K562 (cell line): ENCODE data around the gene GSS. TPM values are rescaled to one million over a fixed set of nuclear protein-coding genes. Genes with fewer than 3 reads are reported as not detected.

ENCODE experiments used
- ATAC-seq: fragments of 200-7000 bp; cut with Tn5 transposase; 3 replicates; pipeline ENCODE4 v1.9.1; 2020; ENCODE audit warnings: moderate library complexity
- BruUV-seq: library from RNA; stranded (reverse); fragments of 400-500 nt; replicated peaks from 2 replicates; lab custom pipeline; 2021; lab: Mats Ljungman, UMichigan
- CTCF ChIA-PET: fragments of 300-600 bp; formaldehyde crosslinking; extraction: SDS; loops from one replicate; lab custom pipeline; 2021; ENCODE audit warnings: low intra/inter-chr PET ratio; lab: Yijun Ruan, JAX
- POLR2A ChIA-PET: fragments of 300-600, 350-650 bp; sonication (Branson Sonifier 250); formaldehyde crosslinking; extraction: SDS; loops from one replicate; lab custom pipeline; 2021; ENCODE audit warnings: antibody characterized with exemption, inconsistent platforms; lab: Yijun Ruan, JAX
- DNase-seq, 4 experiments: peaks; one replicate each; pipeline versions ENCODE4 v3.0.0 to v3.0.0-alpha.2; 2011 to 2018; ENCODE audit warnings: low spot score in 3 of 4, mixed read lengths in 3 of 4; ENCODE audit errors: extremely low read depth in 1 of 4
- FAIRE-seq: peaks from 2 replicates; lab custom pipeline; 2011; peaks lifted over from hg19 to GRCh38; lab: Jason Lieb, UNC
- H2AFZ ChIP-seq: 2 replicates; pipeline ENCODE4 v1.6.0; 2011; ENCODE audit warnings: low read depth, low read length, control low read depth, inconsistent platforms
- H3K27ac ChIP-seq: fragments of 200-600 bp; 3 replicates; pipeline ENCODE4 v1.8.0; 2011; ENCODE audit warnings: low read depth, mild to moderate bottlenecking, control low read depth, inconsistent platforms, low read length, moderate library complexity, mixed read lengths; ENCODE audit errors: extremely low read depth
- H3K27me3 ChIP-seq, 2 experiments: fragments of 300-600 bp in 1 of 2; 2 replicates in 1 of 2; 3 replicates in 1 of 2; pipeline versions ENCODE4 v1.6.0 to v1.8.0; 2011; ENCODE audit warnings: inconsistent platforms in 2 of 2, low read length in 2 of 2, mild to moderate bottlenecking in 1 of 2, mixed read lengths in 1 of 2, moderate library complexity in 1 of 2; ENCODE audit not compliant: control insufficient read depth in 2 of 2, insufficient read depth in 2 of 2
- H3K36me3 ChIP-seq: fragments of 300-600 bp; 3 replicates; pipeline ENCODE4 v1.8.0; 2011; ENCODE audit warnings: mild to moderate bottlenecking, low read length, inconsistent platforms; ENCODE audit not compliant: control insufficient read depth, insufficient read depth
- H3K4me1 ChIP-seq, 2 experiments: fragments of 200-600 bp in 1 of 2; replicated peaks in 1 of 2; 2 replicates in 1 of 2; 3 replicates in 1 of 2; pipeline versions ENCODE4 v1.5.1 to v1.8.0; 2011; ENCODE audit warnings: inconsistent platforms in 2 of 2, low read length in 2 of 2, mild to moderate bottlenecking in 1 of 2, mixed read lengths in 1 of 2, moderate library complexity in 1 of 2; ENCODE audit not compliant: control insufficient read depth in 2 of 2, insufficient read depth in 2 of 2
- H3K4me2 ChIP-seq: 2 replicates; pipeline ENCODE4 v1.6.1; 2011; ENCODE audit warnings: low read length, control low read depth, inconsistent platforms, mixed read lengths; ENCODE audit not compliant: insufficient read depth
- H3K4me3 ChIP-seq: fragments of 200-600 bp; sonication (generic), shearing (Covaris generic); 2 replicates; pipeline ENCODE4 v1.5.1; 2016; ENCODE audit warnings: control low read depth, inconsistent platforms
- H3K79me2 ChIP-seq: fragments of 200-600 bp; 3 replicates; pipeline ENCODE4 v1.8.0; 2011; ENCODE audit warnings: low read length, inconsistent platforms; ENCODE audit not compliant: control insufficient read depth, insufficient read depth
- H3K9ac ChIP-seq, 2 experiments: 2 replicates each; pipeline versions ENCODE4 v1.6.0 to v1.6.1; 2011; ENCODE audit warnings: low read depth in 2 of 2, low read length in 2 of 2, control low read depth in 1 of 2, inconsistent platforms in 1 of 2, mild to moderate bottlenecking in 1 of 2, mixed read lengths in 1 of 2; ENCODE audit not compliant: insufficient read depth in 1 of 2
- H3K9me1 ChIP-seq: one replicate; pipeline ENCODE4 v1.6.0; 2011; ENCODE audit warnings: inconsistent platforms, mild to moderate bottlenecking, low read length, moderate library complexity; ENCODE audit not compliant: control insufficient read depth, insufficient read depth
- H3K9me3 ChIP-seq: replicated peaks from 2 replicates; pipeline ENCODE4 v1.5.1; 2011; ENCODE audit warnings: low read depth, low read length, inconsistent platforms; ENCODE audit not compliant: control insufficient read depth, insufficient read depth
- H4K20me1 ChIP-seq: replicated peaks from 2 replicates; pipeline ENCODE4 v1.6.1; 2011; ENCODE audit warnings: low read length, inconsistent platforms, mixed read lengths; ENCODE audit not compliant: control insufficient read depth, insufficient read depth
- BRCA1 ChIP-seq, 2 experiments: fragments of 450-650 bp in 1 of 2; sonication (generic) in 1 of 2; formaldehyde crosslinking in 1 of 2; IDR thresholded peaks; 2 replicates each; pipeline versions ENCODE4 v1.5.0 to v1.6.1; 2017 to 2020; ENCODE audit warnings: mild to moderate bottlenecking in 1 of 2, missing genetic modification reagents in 1 of 2
- CEBPB ChIP-seq: fragments of 450-650 bp; IDR thresholded peaks from 2 replicates; pipeline ENCODE4 v1.6.1; 2016; ENCODE audit warnings: missing genetic modification characterization, missing compliant biosample characterization
- COPS2 ChIP-seq: fragments of 450-650 bp; conservative IDR thresholded peaks from 2 replicates; pipeline ENCODE4 v1.6.1; 2016; ENCODE audit warnings: mild to moderate bottlenecking, moderate library complexity
- DACH1 ChIP-seq: fragments of 450-650 bp; IDR thresholded peaks from 2 replicates; pipeline ENCODE4 v1.6.1; 2018; ENCODE audit not compliant: partially characterized antibody
- E2F3 ChIP-seq: fragments of 250-450 bp; sonication (Bioruptor Pico); IDR thresholded peaks from 2 replicates; pipeline ENCODE4 v1.4.0; 2020; ENCODE audit warnings: mild to moderate bottlenecking
- GATAD2A ChIP-seq: fragments of 450-650 bp; IDR thresholded peaks from 2 replicates; pipeline ENCODE4 v1.6.1; 2017
- HEY1 ChIP-seq: fragments of 250-450 bp; sonication (Bioruptor Pico); IDR thresholded peaks from 2 replicates; pipeline ENCODE4 v1.5.0; 2020; ENCODE audit warnings: mild to moderate bottlenecking, moderate library complexity, borderline replicate concordance
- HNRNPH1 ChIP-seq: fragments of 200-400 bp; formaldehyde crosslinking; optimal IDR thresholded peaks from 2 replicates; pipeline ENCODE3; 2017; ENCODE audit warnings: low read depth, mild to moderate bottlenecking, low read length, moderate library complexity
- HNRNPK ChIP-seq: fragments of 200-400 bp; formaldehyde crosslinking; IDR thresholded peaks from one replicate; pipeline ENCODE4 v1.6.1; 2018; ENCODE audit warnings: mild to moderate bottlenecking, low read depth, low read length; ENCODE audit not compliant: poor library complexity, severe bottlenecking
- HNRNPL ChIP-seq: fragments of 200-400 bp; formaldehyde crosslinking; IDR thresholded peaks from 2 replicates; pipeline ENCODE4 v1.6.1; 2017; ENCODE audit warnings: low read depth, mild to moderate bottlenecking, low read length
- JUND ChIP-seq, 2 experiments: IDR thresholded peaks; 2 replicates in 1 of 2; 3 replicates in 1 of 2; pipeline ENCODE4 v1.6.1; 2011; ENCODE audit warnings: borderline replicate concordance in 2 of 2, low read depth in 2 of 2, low read length in 2 of 2, improper control_type of control experiment in 1 of 2, missing biosample characterization in 1 of 2, missing genetic modification characterization in 1 of 2, missing genetic modification reagents in 1 of 2
- KDM1A ChIP-seq, 2 experiments: fragments of 450-650 bp; IDR thresholded peaks; 2 replicates each; pipeline ENCODE4 v1.6.1; 2016; ENCODE audit warnings: mild to moderate bottlenecking in 2 of 2
- MEF2D ChIP-seq: conservative IDR thresholded peaks from 2 replicates; pipeline ENCODE4 v1.6.1; 2016; ENCODE audit warnings: low read depth, missing genetic modification characterization, missing compliant biosample characterization
- MYNN ChIP-seq, 2 experiments: sonication (generic); formaldehyde crosslinking in 1 of 2; IDR thresholded peaks; 2 replicates each; pipeline versions ENCODE4 v1.5.0 to v1.6.1; 2016 to 2020; ENCODE audit warnings: antibody characterized with exemption in 1 of 2, missing genetic modification reagents in 1 of 2
- NCOA2 ChIP-seq, 2 experiments: fragments of 450-650 bp; IDR thresholded peaks; 2 replicates each; pipeline ENCODE4 v1.6.1; 2018; ENCODE audit warnings: mild to moderate bottlenecking in 2 of 2, moderate library complexity in 1 of 2; ENCODE audit not compliant: partially characterized antibody in 2 of 2
- RB1 ChIP-seq: fragments of 450-650 bp; IDR thresholded peaks from 2 replicates; pipeline ENCODE4 v1.6.1; 2017; ENCODE audit warnings: low read depth, mild to moderate bottlenecking
- RBM22 ChIP-seq: fragments of 200-400 bp; formaldehyde crosslinking; IDR thresholded peaks from 2 replicates; pipeline ENCODE4 v1.6.1; 2018; ENCODE audit warnings: low read length, low read depth; ENCODE audit not compliant: poor library complexity, severe bottlenecking
- STAT5A ChIP-seq: IDR thresholded peaks from 2 replicates; pipeline ENCODE4 v1.6.1; 2012; ENCODE audit warnings: low read length, inconsistent platforms, borderline replicate concordance
- TAF9B ChIP-seq: fragments of 450-650 bp; IDR thresholded peaks from 2 replicates; pipeline ENCODE4 v1.6.1; 2018; ENCODE audit warnings: mild to moderate bottlenecking; ENCODE audit not compliant: partially characterized antibody
- ZFP1 ChIP-seq: fragments of 450-650 bp; formaldehyde crosslinking; IDR thresholded peaks from 2 replicates; pipeline ENCODE4 v1.4.0; 2020; ENCODE audit warnings: mild to moderate bottlenecking, mixed read lengths
- WGBS: fragments of 100-300 bp; shearing (Covaris generic); methylation state at CpG from one replicate; pipeline ENCODE4 v1.1.6; 2016; ENCODE audit warnings: low coverage, mixed read lengths; ENCODE audit not compliant: insufficient coverage; ENCODE audit errors: missing lambda C conversion rate; 5-methylcytosine and 5-hydroxymethylcytosine counted together
- in situ Hi-C: fragments of 300-500 bp; cut with MboI; formaldehyde crosslinking; loops from 4 replicates; pipeline ENCODE4 v1.15.0; 2018; ENCODE audit warnings: inconsistent platforms, mixed read lengths
- intact Hi-C: fragments of 100-400 bp; cut with micrococcal nuclease; formaldehyde crosslinking; loops from 2 replicates; pipeline ENCODE4 v1.14.2; 2022
- polyA plus RNA-seq, 8 experiments: library from polyadenylated mRNA; depleted of rRNA in 4 of 8; stranded (reverse) in 5 of 8; unstranded in 3 of 8; fragments of >200 nt; fragmentation: Nextera tagmentation in 2 of 8; fragmentation: Illumina TruSeq in 1 of 8; extraction: Ambion mirVana in 2 of 8; extraction: Trizol in 1 of 8; gene quantifications; 2 replicates each; pipeline versions ENCODE4 v1.2.1 to v1.2.3, GENCODE V29; 2011 to 2014; ENCODE audit warnings: inconsistent platforms in 1 of 8, missing spikeins in 1 of 8
- total RNA-seq, 7 experiments: library from RNA; depleted of rRNA in 6 of 7; stranded (reverse); fragments of >200 nt in 6 of 7; fragmentation: Illumina TruSeq in 2 of 7; extraction: Trizol in 2 of 7; gene quantifications; 2 replicates each; pipeline versions ENCODE4 v1.2.1 to v1.2.3, GENCODE V29; 2011 to 2021; ENCODE audit warnings: low replicate concordance in 1 of 7
- TF ChIP-seq, protein P1 (sequence below): fragments of 250-450 bp; sonication (Bioruptor Pico); IDR thresholded peaks from 2 replicates; pipeline ENCODE4 v1.5.0; 2021
- TF ChIP-seq, protein P2 (sequence below): fragments of 250-450 bp; sonication (Bioruptor Pico); IDR thresholded peaks from 2 replicates; pipeline ENCODE4 v1.4.0; 2020; ENCODE audit warnings: mild to moderate bottlenecking

GSS gene
- total and polyA plus RNA-seq, 9 of the 15 experiments (the other 6 are each of a cell fraction or from before 2014, with no cell fraction given) = 18.4 to 165 (median 89.4) TPM

DNA sequence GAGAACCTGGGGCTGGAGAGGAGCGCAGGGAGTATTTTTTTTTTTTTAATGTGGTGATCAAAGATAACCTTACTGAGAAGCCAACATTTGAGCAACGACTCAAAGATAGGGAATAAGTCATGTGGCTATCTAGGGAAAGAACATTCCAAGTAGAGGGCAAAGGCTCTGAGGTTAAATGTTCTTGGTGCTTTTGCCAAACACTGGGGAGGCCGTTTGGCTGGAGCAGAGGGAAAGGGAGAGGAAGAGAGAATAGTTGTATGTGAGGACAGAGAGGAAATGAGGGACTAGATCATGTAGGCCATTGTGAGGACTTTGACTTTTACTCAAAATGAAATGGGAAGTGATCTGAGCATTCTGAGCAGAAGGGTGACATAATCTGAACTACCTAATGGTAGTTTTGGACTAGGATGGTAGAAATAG lies 51.4 kb downstream of the GSS start:
- peaks cover 12 to 30% of the 10 kb centered on the region in 2 experiments; a peak in 4 of 5 replicates for H3K4me1 ChIP-seq
- no TSS peak for BruUV-seq
- ChIA-PET CTCF (interaction anchor here (0.6 kb wide), 1 partner anchor 1050 kb away, joined by 4 read pairs; the partner anchor contains the start of gene SCAND1), POLR2A (interaction anchor here (1.3 kb wide), 1 partner anchor 9 kb away, joined by 6 read pairs; no protein-coding TSS in a partner anchor)
- DNase-seq = peak in 3 of 4 experiments; percentile 28 to 42 (median 33)
- H2AFZ ChIP-seq = peak overlapping the region; percentile 26; the same call in 1 of the 2 replicates
- intact Hi-C loops = no loop called here
- in situ Hi-C loops = no loop called here
- peak; percentile 42 for ATAC-seq
- no peaks in the 10 kb centered on the region for H3K9me3 ChIP-seq
- no peak for FAIRE-seq
- peaks cover 35% of the 10 kb centered on the region; the same call in 2 of the 3 replicates for H3K36me3 ChIP-seq
- H3K9me1 ChIP-seq = no peaks in the 10 kb centered on the region
- peak overlapping the region; percentile 30 for H3K27ac ChIP-seq
- H3K27me3 ChIP-seq = no peaks in the 10 kb centered on the region
- no peak overlapping the region; a peak in 1 of 4 replicates for H3K9ac ChIP-seq
- no peaks in the 10 kb centered on the region for H4K20me1 ChIP-seq
- peaks cover 20% of the 10 kb centered on the region; the same call in 2 of the 3 replicates for H3K79me2 ChIP-seq
- H3K4me2 ChIP-seq = peak overlapping the region; percentile 32; the same call in 1 of the 2 replicates
- WGBS = 7% methylated on average over 3 of the region's 3 CpGs
- no peak overlapping the region for H3K4me3 ChIP-seq
- TF ChIP-seq TAF9B (no peak), KDM1A (IDR thresholded peaks at IDR 0.05) (no peak), HNRNPL (no peak), BRCA1 (IDR thresholded peaks at IDR 0.05) (no peak), BRCA1 (CRISPR knock-in tag; IDR thresholded peaks at IDR 0.05) (no peak), DACH1 (no peak), RB1 (no peak), JUND (IDR thresholded peaks at IDR 0.05; ENCODE audit: borderline replicate concordance, low read depth, low read length) (no peak), JUND (tag; IDR thresholded peaks at IDR 0.05; ENCODE audit: borderline replicate concordance, low read depth, low read length) (peak; percentile 24; the same call in 1 of the 3 replicates), RBM22 (no peak), COPS2 (no peak), CEBPB (tag) (no peak), MYNN (IDR thresholded peaks at IDR 0.05) (no peak), MYNN (CRISPR knock-in tag; IDR thresholded peaks at IDR 0.05) (no peak), HEY1 (no peak), MEF2D (tag) (no peak), HNRNPH1 (no peak), NCOA2 (IDR thresholded peaks at IDR 0.05; ENCODE audit: partially characterized antibody in 2 of 2) (no peak), ZFP1 (no peak), E2F3 (CRISPR knock-in tag) (no peak), HNRNPK (no peak), GATAD2A (no peak), STAT5A (no peak)
- TF ChIP-seq, protein P1, sequence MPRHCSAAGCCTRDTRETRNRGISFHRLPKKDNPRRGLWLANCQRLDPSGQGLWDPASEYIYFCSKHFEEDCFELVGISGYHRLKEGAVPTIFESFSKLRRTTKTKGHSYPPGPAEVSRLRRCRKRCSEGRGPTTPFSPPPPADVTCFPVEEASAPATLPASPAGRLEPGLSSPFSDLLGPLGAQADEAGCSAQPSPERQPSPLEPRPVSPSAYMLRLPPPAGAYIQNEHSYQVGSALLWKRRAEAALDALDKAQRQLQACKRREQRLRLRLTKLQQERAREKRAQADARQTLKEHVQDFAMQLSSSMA (CRISPR knock-in tag) = no peak
- TF ChIP-seq, protein P2, sequence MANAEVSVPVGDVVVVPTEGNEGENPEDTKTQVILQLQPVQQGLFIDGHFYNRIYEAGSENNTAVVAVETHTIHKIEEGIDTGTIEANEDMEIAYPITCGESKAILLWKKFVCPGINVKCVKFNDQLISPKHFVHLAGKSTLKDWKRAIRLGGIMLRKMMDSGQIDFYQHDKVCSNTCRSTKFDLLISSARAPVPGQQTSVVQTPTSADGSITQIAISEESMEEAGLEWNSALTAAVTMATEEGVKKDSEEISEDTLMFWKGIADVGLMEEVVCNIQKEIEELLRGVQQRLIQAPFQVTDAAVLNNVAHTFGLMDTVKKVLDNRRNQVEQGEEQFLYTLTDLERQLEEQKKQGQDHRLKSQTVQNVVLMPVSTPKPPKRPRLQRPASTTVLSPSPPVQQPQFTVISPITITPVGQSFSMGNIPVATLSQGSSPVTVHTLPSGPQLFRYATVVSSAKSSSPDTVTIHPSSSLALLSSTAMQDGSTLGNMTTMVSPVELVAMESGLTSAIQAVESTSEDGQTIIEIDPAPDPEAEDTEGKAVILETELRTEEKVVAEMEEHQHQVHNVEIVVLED (CRISPR knock-in tag) = no peak
